DOHH2 (cell line): ENCODE results near the gene ADARB1.

Source experiments
- CTCF ChIP-seq: fragments of 200-600 bp; sonication (generic); IDR thresholded peaks from one replicate; pipeline ENCODE4 v1.5.1; 2014; ENCODE audit warnings: antibody characterized with exemption, mild to moderate bottlenecking, low read depth, low read length; ENCODE audit not compliant: poor library complexity, severe bottlenecking
- EZH2phosphoT487 ChIP-seq: fragments of 200-600 bp; sonication (generic); IDR thresholded peaks from 2 replicates; pipeline ENCODE4 v1.6.1; 2017; ENCODE audit warnings: borderline replicate concordance, mild to moderate bottlenecking, antibody characterized with exemption, low read length, moderate library complexity, mixed read lengths

- no peak for TF ChIP-seq CTCF
- no peak for TF ChIP-seq EZH2phosphoT487
Measured at GRCh38 chr21:45211661-45212060, 137.3 kb downstream of the ADARB1 start.
